ENCODE measurements around the gene LYSMD4.

GRCh38 chr15:99719096-99719541 is 14.1 kb downstream of the LYSMD4 start:
- TF ChIP-seq CTCF (conservative IDR thresholded peaks at IDR 0.05 in 1 of 2, IDR thresholded peaks at IDR 0.05 in 1 of 2; ENCODE audit: low read depth in 1 of 2, low read length in 2 of 2) (no peak), EZH2 (IDR thresholded peaks at IDR 0.05; ENCODE audit: low read length, missing control alignments) (no peak)

Measured in fibroblast of lung (primary cell).